HS-27A (cell line): ENCODE measurements around the gene S1PR1.
"Not testable (repeated sequence)": the region's sequence is repeated elsewhere in the genome, so short reads cannot be mapped to it uniquely, and the experiment has no call there.

Experiments
- DNase-seq: peaks from one replicate; pipeline ENCODE4 v3.0.0-alpha.2; 2012; ENCODE audit warnings: low read depth, missing footprints

The S1PR1 gene

GRCh38 chr1:101219924-101220870 lies 16.6 kb upstream of the S1PR1 start:
- DNase-seq: no peak

GRCh38 chr1:101220906-101221305 lies 15.9 kb upstream of the S1PR1 start:
- DNase-seq: no peak

- DNase-seq: no peak
Observed at GRCh38 chr1:101221945-101222429, 14.8 kb upstream of the S1PR1 start.

GRCh38 chr1:101227837-101228236 lies 9.0 kb upstream of the S1PR1 start:
- no peak for DNase-seq

- no peak for DNase-seq
Observed at GRCh38 chr1:101228424-101229134, 8.2 kb upstream of the S1PR1 start.

- DNase-seq: not testable (repeated sequence)
Observed at GRCh38 chr1:101232182-101232581, 4.6 kb upstream of the S1PR1 start.

GRCh38 chr1:101233495-101233894 lies 3.3 kb upstream of the S1PR1 start:
- no peak for DNase-seq

GRCh38 chr1:101235216-101235695 lies 1.6 kb upstream of the S1PR1 start:
- no peak for DNase-seq

GRCh38 chr1:101235696-101236515 lies 913 bp upstream of the S1PR1 start:
- DNase-seq: no peak

GRCh38 chr1:101237229-101237837 lies 514 bp downstream of the S1PR1 start:
- DNase-seq: no peak

GRCh38 chr1:101238031-101238628 lies 1.3 kb downstream of the S1PR1 start:
- DNase-seq: no peak

- peak; percentile 87 for DNase-seq
Observed at GRCh38 chr1:101238681-101239094, 1.9 kb downstream of the S1PR1 start.

- DNase-seq: no peak
Observed at GRCh38 chr1:101239095-101240040, 2.5 kb downstream of the S1PR1 start.

- DNase-seq: no peak
Observed at GRCh38 chr1:101240041-101240430, 3.2 kb downstream of the S1PR1 start.

GRCh38 chr1:101241485-101242225 lies 4.8 kb downstream of the S1PR1 start:
- no peak for DNase-seq

- no peak for DNase-seq
Observed at GRCh38 chr1:101242324-101243050, 5.7 kb downstream of the S1PR1 start.

GRCh38 chr1:101243751-101244150 lies 6.9 kb downstream of the S1PR1 start:
- no peak for DNase-seq

GRCh38 chr1:101244842-101245241 lies 8.0 kb downstream of the S1PR1 start:
- no peak for DNase-seq
